ENCODE data around the gene PRKAR1B. TPM values are rescaled to one million over a fixed set of nuclear protein-coding genes. Genes with fewer than 3 reads are reported as not detected.

Gene PRKAR1B
- total RNA-seq, 2 experiments from 2014 or later = 22.5 to 41.6 TPM

GRCh38 chr7:568031-568951, 158.8 kb downstream of the PRKAR1B start:
- POLR2A ChIA-PET = no interaction called here
- Histone ChIP-seq H4K20me1 (ENCODE audit: insufficient read depth, low read length) (no peaks in the 10 kb centered on the region), H3K4me2 (ENCODE audit: low read length) (no peak overlapping the region), H3K9me2 (ENCODE audit: insufficient read depth, low read length) (no peaks in the 10 kb centered on the region), H3K4me3 (ENCODE audit: low read depth, low read length, poor library complexity, severe bottlenecking) (no peak overlapping the region), H3K79me2 (ENCODE audit: insufficient read depth, low read depth, low read length) (no peaks in the 10 kb centered on the region), H3K4me1 (ENCODE audit: insufficient read depth, low read length, poor library complexity, severe bottlenecking) (no peaks in the 10 kb centered on the region), H2AFZ (ENCODE audit: low read length) (no peak overlapping the region), H3K27ac (ENCODE audit: low read depth, low read length, poor library complexity, severe bottlenecking) (no peak overlapping the region), H3K36me3 (ENCODE audit: insufficient read depth, low read length) (no peaks in the 10 kb centered on the region), H3K9me3 (ENCODE audit: low read length) (no peaks in the 10 kb centered on the region)
- intact Hi-C loops (cut with micrococcal nuclease; ENCODE audit: unreplicated experiment) = no loop called here
- TF ChIP-seq CTCF (conservative IDR thresholded peaks at IDR 0.05; ENCODE audit: low read length) = no peak
- no peak for TF ChIP-seq EZH2phosphoT487 (IDR thresholded peaks at IDR 0.05; ENCODE audit: borderline replicate concordance, low read depth, low read length)
- CTCF ChIA-PET (ENCODE audit: unreplicated experiment) = no interaction called here
- no TSS peak for BruUV-seq (replicated peaks)
- DNase-seq (ENCODE audit: low spot score) = no peak

- H4K20me1 ChIP-seq (ENCODE audit: insufficient read depth, low read length) = no peaks in the 10 kb centered on the region
- BruUV-seq (replicated peaks) = no TSS peak
- intact Hi-C loops (cut with micrococcal nuclease; ENCODE audit: unreplicated experiment) = no loop called here
- H2AFZ ChIP-seq (ENCODE audit: low read length) = no peak overlapping the region
- POLR2A ChIA-PET = interaction anchor here (0.7 kb wide), 1 partner anchor 77 kb away, joined by 4 read pairs; no protein-coding TSS in a partner anchor
- H3K36me3 ChIP-seq (ENCODE audit: insufficient read depth, low read length) = no peaks in the 10 kb centered on the region
- TF ChIP-seq EZH2phosphoT487 (IDR thresholded peaks at IDR 0.05; ENCODE audit: borderline replicate concordance, low read depth, low read length) = no peak
- no peak for TF ChIP-seq CTCF (conservative IDR thresholded peaks at IDR 0.05; ENCODE audit: low read length)
- no peak overlapping the region for H3K27ac ChIP-seq (ENCODE audit: low read depth, low read length, poor library complexity, severe bottlenecking)
- H3K4me3 ChIP-seq (ENCODE audit: low read depth, low read length, poor library complexity, severe bottlenecking) = no peak overlapping the region
- H3K4me2 ChIP-seq (ENCODE audit: low read length) = no peak overlapping the region
- no peaks in the 10 kb centered on the region for H3K4me1 ChIP-seq (ENCODE audit: insufficient read depth, low read length, poor library complexity, severe bottlenecking)
- CTCF ChIA-PET (ENCODE audit: unreplicated experiment) = no interaction called here
- DNase-seq (ENCODE audit: low spot score) = no peak
- no peaks in the 10 kb centered on the region for H3K79me2 ChIP-seq (ENCODE audit: insufficient read depth, low read depth, low read length)
- no peaks in the 10 kb centered on the region for H3K9me3 ChIP-seq (ENCODE audit: low read length)
- no peaks in the 10 kb centered on the region for H3K9me2 ChIP-seq (ENCODE audit: insufficient read depth, low read length)
Observed at GRCh38 chr7:567305-567883, 159.7 kb downstream of the PRKAR1B start.

GRCh38 chr7:566100-566499, 161.0 kb downstream of the PRKAR1B start:
- no peaks in the 10 kb centered on the region for H3K4me1 ChIP-seq (ENCODE audit: insufficient read depth, low read length, poor library complexity, severe bottlenecking)
- no peak overlapping the region for H3K4me2 ChIP-seq (ENCODE audit: low read length)
- H4K20me1 ChIP-seq (ENCODE audit: insufficient read depth, low read length) = no peaks in the 10 kb centered on the region
- no peak overlapping the region for H3K4me3 ChIP-seq (ENCODE audit: low read depth, low read length, poor library complexity, severe bottlenecking)
- DNase-seq (ENCODE audit: low spot score) = no peak
- H3K9me3 ChIP-seq (ENCODE audit: low read length) = no peaks in the 10 kb centered on the region
- ChIA-PET POLR2A (no interaction called here), CTCF (ENCODE audit: unreplicated experiment) (no interaction called here)
- TF ChIP-seq CTCF (conservative IDR thresholded peaks at IDR 0.05; ENCODE audit: low read length) (no peak), EZH2phosphoT487 (IDR thresholded peaks at IDR 0.05; ENCODE audit: borderline replicate concordance, low read depth, low read length) (no peak)
- no TSS peak for BruUV-seq (replicated peaks)
- H3K9me2 ChIP-seq (ENCODE audit: insufficient read depth, low read length) = no peaks in the 10 kb centered on the region
- intact Hi-C loops (cut with micrococcal nuclease; ENCODE audit: unreplicated experiment) = no loop called here
- no peak overlapping the region for H3K27ac ChIP-seq (ENCODE audit: low read depth, low read length, poor library complexity, severe bottlenecking)
- H3K79me2 ChIP-seq (ENCODE audit: insufficient read depth, low read depth, low read length) = no peaks in the 10 kb centered on the region
- no peaks in the 10 kb centered on the region for H3K36me3 ChIP-seq (ENCODE audit: insufficient read depth, low read length)
- H2AFZ ChIP-seq (ENCODE audit: low read length) = no peak overlapping the region
